HG03045 (cell line): Measurements from ENCODE around the gene NME7.

Source experiments
- ATAC-seq: cut with Tn5 transposase; IDR thresholded peaks from one replicate; pipeline ENCODE4 v1.9.1; 2021; ENCODE audit warnings: mild to moderate bottlenecking, moderate library complexity; ENCODE audit not compliant: unreplicated experiment

Gene NME7

DNA sequence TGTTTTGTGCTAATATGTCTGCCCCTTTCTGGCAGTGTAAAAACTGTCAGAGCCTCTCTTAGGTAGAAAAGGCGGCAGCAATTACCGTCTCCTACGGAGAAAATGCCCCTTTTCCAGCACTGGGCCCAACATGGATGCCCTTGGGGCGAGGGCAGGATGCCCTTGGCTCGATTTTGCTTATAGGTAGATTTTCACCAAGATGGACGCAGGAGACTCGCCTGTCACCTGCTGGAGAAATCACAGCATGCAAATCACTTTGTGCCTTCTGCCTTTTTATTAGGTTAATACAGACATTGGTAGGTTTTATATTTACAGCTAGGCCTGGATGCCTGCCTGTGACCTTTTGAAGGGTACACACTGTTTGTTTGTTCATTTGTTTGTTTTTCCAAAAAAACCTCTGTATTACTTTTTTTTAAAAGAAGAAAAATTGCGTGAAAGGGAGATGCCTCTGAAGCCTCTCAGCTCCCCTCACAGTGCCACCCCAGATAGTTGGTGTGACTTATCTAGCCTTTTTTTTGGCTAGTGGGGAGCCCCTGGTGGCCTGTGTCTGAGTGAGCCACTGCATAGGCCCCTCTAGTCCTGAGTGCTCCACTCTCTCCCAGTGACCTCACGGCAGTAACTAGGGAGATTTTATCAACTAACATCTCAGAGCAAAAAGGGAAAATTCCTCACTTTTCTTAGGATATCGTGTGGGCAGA is 258.6 kb downstream of the NME7 start:
- no peak for ATAC-seq

DNA sequence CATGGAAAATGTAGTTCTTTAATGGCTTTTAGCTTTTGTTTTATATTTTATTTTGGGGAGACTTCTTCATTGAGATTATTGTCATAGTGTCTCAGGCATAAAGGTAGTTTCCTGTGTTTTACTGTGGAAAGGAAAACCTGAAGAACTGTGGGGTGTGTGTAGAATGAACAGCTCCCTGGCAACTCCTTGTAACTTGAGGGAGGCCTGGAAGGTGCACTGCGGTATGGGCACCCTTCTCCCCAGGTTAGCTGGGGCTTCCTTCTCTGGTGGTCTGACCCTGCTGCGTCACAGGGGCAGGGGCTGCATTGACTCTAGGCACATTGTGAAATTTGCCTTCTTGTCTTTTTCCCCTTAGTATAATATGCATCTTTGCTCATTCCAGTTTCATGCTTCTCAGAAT is 259.4 kb downstream of the NME7 start:
- ATAC-seq, result no peak

DNA sequence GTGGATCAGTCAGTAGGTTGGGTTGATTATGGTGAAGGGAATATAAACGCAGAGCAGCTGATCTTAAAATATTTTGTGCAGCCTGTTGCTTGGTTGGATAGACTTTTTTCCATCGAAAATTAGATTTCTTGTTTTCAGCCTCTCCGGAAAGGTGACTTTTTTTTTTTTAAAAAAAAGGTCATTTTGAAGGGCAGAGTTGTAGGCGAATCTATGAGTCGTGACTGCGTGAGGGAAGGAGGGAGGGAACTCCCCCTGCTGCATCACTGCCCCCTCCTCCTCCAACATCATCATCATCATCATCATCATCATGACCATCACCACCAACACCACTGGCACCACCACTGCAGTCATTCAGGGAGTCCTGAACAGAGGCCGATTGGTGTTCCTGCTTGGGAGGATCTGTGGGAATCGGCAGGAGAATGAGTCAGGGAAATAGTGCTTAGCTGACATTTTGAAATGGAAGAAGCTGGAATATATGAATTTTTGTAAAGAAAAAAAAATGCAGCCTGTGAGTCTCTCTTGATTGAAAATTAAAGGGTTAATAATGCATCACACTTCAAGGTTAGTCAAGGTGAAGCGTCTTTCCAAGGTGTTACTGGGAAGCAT is 259.9 kb downstream of the NME7 start:
- ATAC-seq, result no peak

DNA sequence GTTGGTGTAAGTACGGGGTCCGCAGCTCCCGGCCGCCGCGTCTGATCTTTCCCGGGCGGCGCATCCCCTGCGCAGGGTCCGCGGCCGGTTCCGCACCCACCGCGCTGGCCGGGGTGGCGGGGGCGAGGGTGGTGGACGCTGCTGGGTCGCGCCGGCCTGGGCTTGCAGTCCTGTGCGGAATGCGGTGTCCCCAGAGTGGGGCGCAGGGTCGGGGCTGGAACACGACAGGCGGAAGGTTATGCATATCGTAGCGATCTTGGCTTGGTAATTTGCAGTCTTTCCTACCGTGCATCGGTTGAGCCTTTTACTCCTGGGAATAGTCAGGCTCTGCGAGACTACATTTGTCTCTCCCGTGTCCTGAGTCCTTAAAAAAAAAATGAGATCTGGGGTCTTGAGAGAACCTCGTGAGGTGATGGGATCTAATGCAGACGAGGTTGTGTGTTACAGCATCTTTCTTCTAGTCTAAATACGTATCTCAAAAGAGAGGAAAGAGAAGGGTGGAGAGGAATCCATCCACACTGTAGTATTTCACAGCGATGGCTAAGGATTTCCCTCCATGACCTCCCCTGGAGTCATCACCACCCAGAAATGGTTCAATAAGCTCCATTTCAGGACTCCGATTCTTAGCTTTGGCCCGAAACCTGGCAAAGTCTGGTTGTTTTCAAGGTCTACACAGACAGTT is 260.5 kb downstream of the NME7 start:
- ATAC-seq, result peak; percentile 6

DNA sequence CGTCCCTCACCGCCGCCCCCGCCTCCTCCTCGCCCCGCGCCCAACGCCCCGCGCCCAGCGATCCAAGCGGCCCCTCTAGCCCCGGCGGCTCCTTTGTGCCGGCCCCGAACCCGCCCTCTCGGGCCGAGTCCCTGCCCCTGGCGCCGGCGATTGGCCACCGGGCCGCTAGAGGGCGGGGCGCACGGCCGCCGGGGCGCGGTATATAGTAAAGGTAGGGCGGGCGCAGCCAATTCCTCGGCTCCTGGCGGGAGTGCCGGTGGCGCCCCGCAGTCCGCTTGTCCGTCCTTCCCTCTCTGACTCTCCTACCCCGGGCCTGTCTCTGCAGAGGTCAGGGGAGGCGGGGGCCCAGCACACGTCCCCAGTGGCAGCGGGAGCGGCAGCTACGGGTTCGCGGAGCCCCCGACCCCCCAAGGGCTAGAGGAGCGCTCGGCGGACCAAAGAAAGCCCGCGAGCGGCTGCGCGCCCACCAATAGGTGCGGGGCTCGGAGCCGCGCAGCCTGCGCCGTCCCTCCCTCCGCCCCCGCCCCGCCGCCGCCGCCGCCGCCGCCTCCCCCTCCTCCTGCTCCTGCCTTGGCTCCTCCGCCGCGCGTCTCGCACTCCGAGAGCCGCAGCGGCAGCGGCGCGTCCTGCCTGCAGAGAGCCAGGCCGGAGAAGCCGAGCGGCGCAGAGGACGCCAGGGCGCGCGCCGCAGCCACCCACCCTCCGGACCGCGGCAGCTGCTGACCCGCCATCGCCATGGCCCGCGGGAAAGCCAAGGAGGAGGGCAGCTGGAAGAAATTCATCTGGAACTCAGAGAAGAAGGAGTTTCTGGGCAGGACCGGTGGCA is 261.3 kb downstream of the NME7 start, which contains the start of gene ATP1B1:
Gene ATP1B1 (plus strand): TSS at position 596 of the 826 bp plus-strand sequence. CDS start 140 bp downstream, at position 736.
- ATAC-seq, result peak; percentile 94

DNA sequence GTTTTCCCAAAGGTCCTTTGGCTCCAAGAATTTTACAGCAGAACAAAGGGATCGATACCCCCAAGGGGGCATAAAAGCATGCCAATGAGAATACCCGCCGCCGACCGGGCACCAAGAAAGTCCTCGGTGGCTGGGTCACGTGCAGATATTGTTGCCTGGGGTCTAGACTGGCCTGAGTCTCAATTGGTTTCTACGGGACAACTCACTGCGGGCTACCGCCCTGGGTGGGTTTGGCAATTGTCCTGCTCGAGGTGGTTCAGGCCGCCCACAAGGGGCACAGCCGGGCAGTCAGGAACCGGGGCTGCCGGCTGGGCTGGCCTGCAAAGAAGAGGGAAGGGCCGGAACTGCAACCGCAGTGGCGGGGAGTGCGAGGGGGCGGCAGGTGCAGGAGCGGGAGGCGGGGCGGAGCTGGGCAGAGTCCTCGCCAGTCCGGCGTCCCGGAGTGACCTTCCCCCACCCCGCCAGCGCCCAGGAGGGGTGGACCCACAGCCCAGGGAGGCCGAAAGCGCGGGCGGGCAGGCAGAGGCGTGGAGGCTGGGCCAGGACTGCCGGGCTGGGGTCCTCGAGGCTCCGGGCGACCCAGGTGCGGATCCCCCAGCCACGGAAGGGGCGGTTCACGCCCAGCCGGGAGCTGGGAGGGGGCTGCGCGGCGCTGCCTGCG is 262.0 kb downstream of the NME7 start:
- ATAC-seq, result peak; percentile 43

DNA sequence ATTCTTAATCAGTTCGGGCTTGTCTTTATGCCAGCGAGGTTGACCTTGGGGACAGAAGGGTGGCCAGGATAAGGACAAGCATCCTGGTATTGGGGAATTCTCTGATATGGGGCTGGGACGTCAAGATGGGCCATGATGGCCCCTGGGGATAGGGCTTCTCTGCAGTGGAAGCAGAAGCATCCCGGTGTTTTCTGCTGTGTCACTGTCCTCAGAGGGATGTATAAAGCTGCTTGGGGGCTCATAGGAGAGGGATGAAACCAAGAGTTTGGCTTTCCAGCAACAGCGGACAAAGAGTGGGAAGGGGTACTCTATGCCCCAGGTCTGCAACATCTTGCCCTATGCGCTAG is 262.5 kb downstream of the NME7 start:
- ATAC-seq, result no peak

DNA sequence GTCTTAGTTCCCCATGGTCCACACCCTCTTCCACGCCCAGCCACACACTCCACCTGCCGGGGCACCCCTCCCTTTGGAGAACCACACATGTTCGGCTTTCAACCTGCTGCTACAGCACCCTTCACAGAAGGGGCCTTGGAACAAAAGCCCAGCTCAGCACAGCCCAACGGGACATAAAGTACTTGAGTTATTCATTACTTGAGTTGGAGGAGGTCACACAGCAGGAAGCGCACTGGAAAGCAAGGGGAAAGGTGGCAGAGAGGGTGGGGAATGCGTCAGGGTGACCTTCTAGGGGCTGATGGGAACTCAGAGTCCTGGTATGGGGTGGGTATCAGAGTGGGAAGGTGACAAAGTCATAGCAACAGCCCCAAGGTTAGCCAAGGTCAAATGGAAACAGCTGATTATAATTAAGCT is 264.1 kb downstream of the NME7 start:
- no peak for ATAC-seq

DNA sequence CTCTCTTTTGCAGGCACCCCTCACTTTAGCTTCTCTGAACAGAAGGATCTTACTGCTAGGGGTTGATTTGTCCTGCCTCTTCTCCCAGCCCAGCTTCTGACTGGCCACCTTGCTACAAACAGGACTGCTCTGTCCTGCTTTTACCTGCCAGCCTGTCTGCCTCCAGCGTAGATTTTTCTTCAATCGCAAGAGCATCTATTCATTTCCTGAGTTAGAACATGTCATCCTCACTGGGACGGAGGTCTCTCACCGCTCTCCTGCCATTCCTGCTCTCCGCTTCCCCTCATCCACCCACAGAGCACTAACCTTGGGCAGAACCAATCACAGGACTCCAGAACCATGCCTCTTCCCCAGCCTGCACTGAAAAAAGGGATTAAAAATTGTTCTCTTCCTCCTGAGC is 264.6 kb downstream of the NME7 start:
- no peak for ATAC-seq

DNA sequence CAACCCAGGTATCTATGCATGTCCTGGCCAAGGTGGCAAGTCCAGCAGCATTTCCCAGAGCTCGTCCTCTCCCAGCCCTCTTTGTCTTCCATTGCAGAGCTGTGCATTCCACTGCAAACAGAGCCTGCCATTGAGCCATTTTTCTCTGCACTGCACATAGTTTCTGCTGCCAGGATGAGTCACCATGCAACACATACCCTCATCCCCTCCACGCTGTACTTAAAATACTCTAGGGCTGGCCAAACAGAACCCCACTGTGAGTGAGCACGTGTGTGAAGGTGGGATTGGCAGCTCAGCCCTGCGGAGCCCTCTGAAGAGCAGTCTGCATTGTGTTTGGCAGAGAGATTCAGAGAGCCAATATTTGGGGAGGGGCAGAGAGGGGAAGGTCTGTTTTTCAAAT is 265.0 kb downstream of the NME7 start:
- ATAC-seq, result no peak

DNA sequence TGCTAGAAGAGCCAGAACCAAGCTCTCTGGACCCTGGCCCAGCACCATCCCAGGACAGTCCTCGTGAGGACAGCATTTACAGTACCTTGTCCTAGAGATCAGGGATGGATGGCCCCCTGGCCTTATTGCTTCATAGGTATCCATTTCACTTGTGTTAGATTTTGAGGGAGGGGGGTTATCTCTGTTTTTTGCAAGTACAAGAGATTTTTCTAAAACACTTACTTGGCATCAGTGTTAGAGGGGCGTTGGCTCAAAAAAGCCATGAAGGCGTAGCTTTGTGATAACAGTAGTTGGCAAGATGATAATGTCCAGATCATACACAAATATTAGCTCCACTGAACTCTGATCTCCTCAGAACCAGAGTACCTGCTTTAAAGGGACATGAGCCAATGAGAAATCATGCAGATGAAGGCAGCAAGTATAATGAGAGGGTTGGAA is 266.9 kb downstream of the NME7 start:
- ATAC-seq, result no peak

DNA sequence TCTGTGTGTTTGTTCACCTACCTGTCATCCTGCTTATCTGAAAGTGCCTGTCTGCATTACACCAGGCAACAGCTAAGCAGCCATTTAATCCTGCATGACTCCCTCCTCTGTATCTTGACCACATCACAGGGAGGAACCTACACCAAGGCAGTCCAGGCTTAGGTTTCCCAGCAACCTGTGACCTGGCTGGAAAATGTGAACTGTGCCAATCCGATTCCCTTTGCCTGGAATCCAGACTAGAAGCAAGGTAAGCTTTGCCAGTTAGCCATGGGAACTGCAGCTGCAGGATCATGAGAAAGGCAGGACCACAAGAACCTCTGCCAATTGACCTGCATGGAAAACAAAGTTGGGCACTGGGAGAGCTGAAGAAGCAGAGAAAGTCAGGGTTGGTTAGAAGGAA is 267.4 kb downstream of the NME7 start:
- no peak for ATAC-seq

DNA sequence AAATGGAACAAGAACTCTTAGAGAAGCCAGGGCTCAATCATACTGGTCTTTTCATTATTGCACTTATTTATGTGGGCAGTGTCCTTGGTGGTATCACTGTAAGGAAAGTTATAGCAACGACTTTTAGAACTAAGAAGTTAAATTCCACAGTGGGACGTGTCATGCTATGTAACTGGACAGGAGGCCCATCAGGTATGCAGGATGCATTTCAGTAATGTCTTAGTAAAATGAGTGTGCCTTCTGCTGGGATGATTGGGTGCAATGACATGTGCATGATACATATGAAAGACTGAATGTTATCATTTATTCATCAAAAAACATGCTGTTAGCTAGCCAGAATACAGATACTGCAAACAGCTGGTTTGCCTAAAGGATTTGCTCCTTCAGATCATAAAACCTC is 268.0 kb downstream of the NME7 start:
- ATAC-seq, result no peak

DNA sequence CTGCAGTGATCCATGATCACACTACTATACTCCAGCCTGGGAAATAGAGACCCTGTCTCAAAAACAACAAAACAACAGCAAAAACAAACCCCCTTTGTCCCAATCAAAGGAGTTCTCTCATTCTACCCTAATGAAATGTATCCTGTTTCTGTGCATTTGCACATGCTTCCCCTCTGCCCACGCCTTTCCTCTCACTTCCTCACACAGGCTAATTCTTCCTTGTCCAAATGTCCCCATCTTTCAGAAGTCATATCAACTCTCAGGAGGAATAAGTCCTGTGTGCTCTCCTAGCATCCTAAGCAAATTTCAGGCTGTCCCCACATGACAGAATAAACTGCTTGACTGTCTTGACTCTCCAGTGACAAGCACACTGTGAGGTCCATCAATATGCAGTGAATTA is 269.2 kb downstream of the NME7 start:
- no peak for ATAC-seq

DNA sequence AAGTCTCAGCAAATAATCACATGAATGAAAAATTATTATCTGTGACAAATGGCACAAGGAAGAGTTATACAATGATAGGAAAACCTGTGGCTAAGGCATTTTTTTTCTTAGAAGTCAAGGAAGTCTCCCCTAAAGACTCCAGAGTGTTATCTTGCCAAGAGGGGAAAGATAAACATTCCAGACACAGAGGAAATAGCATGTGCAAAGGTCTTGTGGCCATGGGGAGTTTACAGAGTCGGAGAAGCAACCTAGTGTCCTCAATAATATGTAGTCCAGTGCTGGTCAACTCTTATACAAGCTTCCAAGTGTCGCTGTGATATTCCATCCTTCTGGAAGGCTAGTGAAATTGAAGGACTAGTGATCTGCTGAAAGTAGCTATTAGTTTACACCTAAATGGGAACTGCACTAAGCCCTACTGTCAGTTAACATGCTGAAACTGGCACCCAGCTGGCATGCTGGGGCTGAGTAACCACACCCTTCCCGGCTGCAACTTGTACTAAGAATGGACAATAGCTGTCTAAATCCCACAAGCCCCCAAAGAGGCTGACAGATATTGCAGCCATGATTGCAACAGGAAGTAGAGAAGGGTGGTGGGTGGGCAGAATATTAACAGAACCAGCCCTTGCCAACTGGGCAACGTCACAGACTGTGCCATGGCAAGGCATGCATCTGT is 272.6 kb downstream of the NME7 start:
- ATAC-seq, result no peak

DNA sequence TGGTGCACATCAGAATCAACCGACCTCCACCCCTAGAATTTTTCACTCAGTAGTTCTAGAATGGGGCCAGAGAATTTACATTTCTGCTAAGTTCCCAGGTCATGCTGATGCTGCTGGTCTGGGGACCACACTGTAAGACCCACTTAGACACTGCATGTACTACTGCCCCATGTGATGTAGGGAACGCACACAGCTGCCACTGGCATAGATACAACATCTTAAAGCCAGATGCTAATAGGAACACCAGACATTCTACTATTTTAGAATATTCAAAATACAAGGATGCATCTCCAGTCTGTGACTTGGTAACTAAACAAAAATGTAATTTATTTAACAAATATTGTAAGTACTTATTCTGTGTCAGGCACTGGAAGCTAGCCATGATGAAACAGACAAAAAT is 275.2 kb downstream of the NME7 start:
- ATAC-seq, result no peak

DNA sequence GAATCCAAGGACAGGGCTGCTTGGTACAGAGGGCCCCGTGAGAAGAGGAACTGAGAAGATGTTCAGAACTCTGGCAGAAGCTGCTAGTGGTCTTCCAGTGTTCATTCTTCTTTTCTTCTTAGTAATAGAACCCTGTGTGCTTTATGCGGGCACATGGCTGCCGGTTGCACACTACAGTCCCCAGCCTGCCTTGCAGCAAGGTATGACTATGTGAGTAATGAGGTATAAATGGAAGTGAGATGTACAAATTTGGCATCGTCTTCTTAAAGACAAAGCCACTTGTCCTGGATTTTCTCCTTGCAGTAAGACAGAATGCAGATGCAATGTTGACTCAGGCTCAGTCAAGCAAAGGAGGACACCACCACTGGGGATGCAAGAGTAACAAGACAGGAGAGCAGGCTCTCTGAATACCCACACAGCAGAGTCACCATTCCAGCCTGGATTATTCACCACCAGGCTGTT is 276.1 kb downstream of the NME7 start:
- ATAC-seq, result peak; percentile 71

DNA sequence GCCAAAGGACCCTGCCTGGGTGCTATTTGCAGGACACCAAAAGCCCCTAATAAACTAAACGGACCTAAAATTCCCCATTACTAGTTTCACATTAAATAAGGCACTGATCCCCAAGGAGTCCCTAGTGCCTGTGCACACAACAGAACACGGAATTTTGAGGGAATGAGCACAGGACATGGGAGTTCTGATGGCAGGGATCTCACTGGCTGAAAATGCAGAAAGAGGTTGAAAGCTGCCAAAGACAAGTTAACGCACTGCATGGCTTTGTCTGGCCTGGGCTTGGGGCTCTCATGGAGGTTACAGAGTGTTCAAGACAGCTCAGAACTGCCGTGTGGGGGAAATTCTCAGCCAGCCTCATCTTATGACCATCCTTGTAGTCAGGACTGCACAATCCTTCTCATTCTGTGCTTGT is 276.7 kb downstream of the NME7 start:
- peak; percentile 54 for ATAC-seq

DNA sequence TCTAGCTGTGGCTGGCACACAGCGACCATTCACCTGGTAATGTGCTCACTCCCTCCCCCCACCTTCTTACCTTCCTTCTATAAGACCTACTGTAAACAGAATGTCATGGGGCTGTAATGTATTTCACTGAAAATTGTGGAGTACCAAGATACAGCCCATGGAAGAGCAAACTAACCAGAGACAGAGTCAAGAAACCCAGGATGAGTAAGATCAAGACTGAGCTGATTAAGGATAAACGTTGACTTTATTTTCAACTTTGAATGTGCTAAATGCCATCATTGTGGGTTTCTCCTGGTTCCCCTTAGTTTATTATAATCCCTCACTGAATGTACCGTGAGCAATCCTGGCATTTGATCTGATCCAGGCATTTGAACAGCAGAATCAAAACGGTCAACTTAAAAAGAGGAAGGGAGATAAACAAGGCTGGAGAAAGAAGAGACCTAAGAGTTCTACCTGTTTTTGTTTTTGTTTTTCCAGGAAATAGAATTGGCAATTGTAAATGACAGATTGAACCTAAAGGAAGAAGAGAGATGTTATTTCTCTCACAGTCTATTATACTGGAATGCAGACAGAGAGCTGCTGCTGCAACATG is 277.2 kb downstream of the NME7 start:
- no peak for ATAC-seq

DNA sequence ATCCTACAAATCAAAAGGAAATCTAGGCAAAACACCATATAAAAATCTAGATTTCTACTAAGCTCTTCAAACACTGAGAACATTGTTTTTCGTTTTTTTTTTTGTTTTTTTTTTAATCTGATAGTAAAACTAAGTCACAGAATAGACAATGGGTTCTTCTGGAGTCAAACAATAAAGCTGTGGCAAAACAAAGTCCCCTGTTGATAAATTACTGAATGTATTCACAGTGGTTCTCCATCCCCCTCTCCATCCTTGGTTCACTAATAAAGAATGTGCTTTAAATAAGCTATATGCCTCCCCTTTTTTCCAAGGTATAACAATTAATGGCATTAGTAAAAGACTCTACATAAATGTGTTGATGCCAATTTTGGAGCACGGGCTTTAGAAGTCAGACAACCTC is 277.8 kb downstream of the NME7 start:
- no peak for ATAC-seq
